AG04449 (cell line): ENCODE data around the gene GNS.

ENCODE experiments used
- CTCF ChIA-PET: fragments of 350-600 bp; formaldehyde crosslinking; extraction: SDS; loops from one replicate; lab custom pipeline; 2021; ENCODE audit warnings: antibody characterized with exemption; lab: Yijun Ruan, JAX
- POLR2A ChIA-PET: fragments of 400-600, 350-600 bp; formaldehyde crosslinking; extraction: SDS; loops from one replicate; lab custom pipeline; 2020; ENCODE audit warnings: antibody characterized with exemption, inconsistent platforms; lab: Yijun Ruan, JAX
- DNase-seq: peaks from one replicate; pipeline ENCODE4 v3.0.0-alpha.2; 2010; ENCODE audit warnings: low read depth, low spot score
- H3K4me3 ChIP-seq: 2 replicates; pipeline ENCODE4 v1.5.1; 2011; ENCODE audit warnings: low read depth, mild to moderate bottlenecking, control low read depth, low read length
- TF ChIP-seq, protein P1 (sequence below): IDR thresholded peaks from one replicate; pipeline ENCODE4 v1.5.1; 2011; ENCODE audit warnings: mild to moderate bottlenecking, moderate library complexity, low read length, control low read depth, inconsistent platforms; ENCODE audit not compliant: insufficient read depth; ENCODE audit errors: missing control alignments

GNS gene

DNA sequence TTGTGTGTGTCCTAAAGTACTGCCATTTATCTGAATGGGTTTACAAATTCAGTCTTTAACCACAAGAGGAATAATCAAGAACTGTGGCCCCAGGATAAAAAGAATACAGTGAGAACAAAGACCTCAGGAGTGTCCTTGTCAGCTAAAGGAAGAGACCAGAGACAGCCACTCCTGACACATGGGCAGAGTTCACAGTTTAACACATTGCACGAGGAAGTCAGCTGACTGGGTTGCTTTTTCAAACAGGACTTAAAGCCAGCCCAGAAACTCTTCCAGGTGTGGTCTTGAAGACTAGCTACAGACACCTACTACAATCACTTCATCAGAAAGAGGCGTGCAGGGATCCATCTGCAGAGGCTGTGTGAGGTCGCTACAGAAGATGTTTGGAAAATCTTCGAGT lies 42.8 kb downstream of the GNS start:
- H3K4me3 ChIP-seq = no peak overlapping the region
- POLR2A ChIA-PET = no interaction called here
- TF ChIP-seq, protein P1, sequence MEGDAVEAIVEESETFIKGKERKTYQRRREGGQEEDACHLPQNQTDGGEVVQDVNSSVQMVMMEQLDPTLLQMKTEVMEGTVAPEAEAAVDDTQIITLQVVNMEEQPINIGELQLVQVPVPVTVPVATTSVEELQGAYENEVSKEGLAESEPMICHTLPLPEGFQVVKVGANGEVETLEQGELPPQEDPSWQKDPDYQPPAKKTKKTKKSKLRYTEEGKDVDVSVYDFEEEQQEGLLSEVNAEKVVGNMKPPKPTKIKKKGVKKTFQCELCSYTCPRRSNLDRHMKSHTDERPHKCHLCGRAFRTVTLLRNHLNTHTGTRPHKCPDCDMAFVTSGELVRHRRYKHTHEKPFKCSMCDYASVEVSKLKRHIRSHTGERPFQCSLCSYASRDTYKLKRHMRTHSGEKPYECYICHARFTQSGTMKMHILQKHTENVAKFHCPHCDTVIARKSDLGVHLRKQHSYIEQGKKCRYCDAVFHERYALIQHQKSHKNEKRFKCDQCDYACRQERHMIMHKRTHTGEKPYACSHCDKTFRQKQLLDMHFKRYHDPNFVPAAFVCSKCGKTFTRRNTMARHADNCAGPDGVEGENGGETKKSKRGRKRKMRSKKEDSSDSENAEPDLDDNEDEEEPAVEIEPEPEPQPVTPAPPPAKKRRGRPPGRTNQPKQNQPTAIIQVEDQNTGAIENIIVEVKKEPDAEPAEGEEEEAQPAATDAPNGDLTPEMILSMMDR = no peak
- DNase-seq = no peak
- CTCF ChIA-PET = interaction anchor here (1.0 to 1.3 kb wide), 4 partner anchors 9 to 166 kb away, joined by 3 to 7 read pairs (median 4); no protein-coding TSS in a partner anchor

DNA sequence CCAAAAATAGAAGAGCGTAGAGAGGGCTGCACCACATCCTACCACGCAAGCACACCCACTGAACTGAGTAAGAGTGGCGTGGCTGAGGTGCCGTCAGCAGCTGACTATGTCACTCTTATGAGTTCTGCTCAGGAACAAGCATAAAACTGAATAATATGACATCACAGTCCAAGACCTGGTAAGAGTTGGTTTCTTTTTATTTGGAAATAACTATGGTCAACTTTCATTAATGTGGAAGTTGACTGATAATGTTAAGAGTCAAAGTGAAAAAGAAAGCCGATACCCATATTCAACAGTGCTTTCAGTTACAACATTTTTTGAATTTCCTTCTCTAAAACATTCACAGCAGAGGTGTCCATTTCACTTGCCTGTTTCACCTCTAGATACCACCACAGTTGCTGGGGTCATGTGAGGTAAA lies 44.6 kb downstream of the GNS start:
- POLR2A ChIA-PET = no interaction called here
- CTCF ChIA-PET = interaction anchor here (0.9 to 1.5 kb wide), 2 partner anchors 17 to 165 kb away, joined by 3 to 4 read pairs; no protein-coding TSS in a partner anchor
- TF ChIP-seq, protein P1 = no peak
- H3K4me3 ChIP-seq = no peak overlapping the region
- DNase-seq = no peak

DNA sequence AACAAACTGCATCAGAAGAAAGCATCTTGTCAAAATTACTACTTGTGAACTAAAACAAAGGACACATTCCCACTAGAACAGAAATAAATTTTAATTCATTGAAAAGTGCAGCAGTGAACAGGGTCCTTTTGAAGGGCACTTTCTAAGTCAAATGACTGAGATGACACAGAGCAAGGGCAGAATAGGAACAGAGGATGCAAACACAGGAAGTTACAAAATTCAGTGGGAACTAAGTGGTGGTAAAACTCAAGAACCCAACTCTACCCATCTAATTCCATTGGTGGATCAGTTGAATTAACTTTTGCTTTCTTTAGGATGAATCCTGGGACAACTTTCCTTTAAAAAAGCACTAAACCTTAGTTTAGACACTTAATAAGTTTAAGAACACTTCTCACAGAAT lies 45.8 kb downstream of the GNS start:
- DNase-seq = no peak
- TF ChIP-seq, protein P1 = no peak
- no peak overlapping the region for H3K4me3 ChIP-seq
- ChIA-PET POLR2A (no interaction called here), CTCF (no interaction called here)

DNA sequence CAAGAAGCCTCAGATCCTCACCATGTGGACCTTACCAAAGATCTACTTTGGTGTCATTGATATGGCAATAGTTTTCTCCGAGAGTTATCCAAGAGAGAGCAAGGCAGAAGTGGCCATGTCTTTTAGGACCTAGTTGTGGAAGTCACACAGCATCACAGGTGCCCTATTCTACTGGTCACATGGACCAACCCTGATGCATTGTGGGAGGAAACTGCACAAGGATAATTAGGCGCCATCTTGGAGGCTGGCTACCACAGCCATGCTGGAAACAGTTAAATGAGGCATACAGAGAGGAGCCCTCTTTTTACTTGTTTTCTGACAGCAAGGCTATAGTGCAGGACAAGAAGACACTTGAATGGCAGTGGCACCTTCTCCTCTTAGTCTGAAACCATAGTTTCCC lies 49.8 kb downstream of the GNS start:
- DNase-seq = no peak
- CTCF ChIA-PET = interaction anchor here (1.8 to 4.6 kb wide), 2 partner anchors 13 to 160 kb away, joined by 12 to 38 read pairs; no protein-coding TSS in a partner anchor
- POLR2A ChIA-PET = no interaction called here
- H3K4me3 ChIP-seq = no peak overlapping the region
- TF ChIP-seq, protein P1 = no peak

DNA sequence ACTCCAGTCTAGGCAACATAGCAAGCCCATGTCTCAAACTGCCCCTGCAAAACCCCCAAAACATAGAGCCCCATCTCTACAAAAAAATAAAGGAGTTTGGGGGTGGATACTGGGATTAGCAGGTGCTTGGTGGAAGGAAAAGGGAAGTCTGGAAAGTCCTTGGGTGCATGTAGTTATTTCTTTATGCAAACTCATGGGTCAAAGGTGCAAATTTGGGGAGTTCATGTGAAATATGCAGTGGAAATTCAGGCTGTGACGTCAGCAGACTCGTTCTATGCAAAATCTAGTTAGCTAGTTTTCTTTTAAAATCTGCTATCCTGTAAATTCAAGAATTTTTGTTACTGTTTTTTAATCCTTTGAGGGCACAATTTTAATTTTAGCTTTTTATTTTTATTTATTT lies 51.3 kb downstream of the GNS start:
- TF ChIP-seq, protein P1 = no peak
- CTCF ChIA-PET = interaction anchor here (0.8 to 4.6 kb wide), 5 partner anchors 11 to 160 kb away, joined by 3 to 38 read pairs (median 4); no protein-coding TSS in a partner anchor
- H3K4me3 ChIP-seq = no peak overlapping the region
- POLR2A ChIA-PET = no interaction called here
- DNase-seq = no peak

DNA sequence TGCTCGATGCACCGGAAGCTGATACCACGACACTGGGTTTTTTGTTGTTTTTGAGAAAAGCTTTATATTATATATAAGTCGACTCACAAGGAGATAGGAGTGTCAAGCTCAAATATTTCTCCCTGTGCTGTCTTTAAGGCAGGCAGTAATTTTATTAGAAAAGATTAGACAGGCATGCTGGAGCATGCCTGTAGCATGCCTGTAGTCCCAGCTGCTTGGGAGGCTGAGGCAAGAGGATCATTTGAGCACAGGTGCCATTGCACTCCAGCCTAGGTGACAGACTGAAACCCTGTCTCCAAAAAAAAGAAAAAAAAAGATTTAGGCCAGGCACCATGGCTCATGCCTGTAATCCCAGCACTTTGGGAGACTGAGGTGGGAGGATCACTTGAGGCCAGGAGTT lies 51.8 kb downstream of the GNS start:
- no peak overlapping the region for H3K4me3 ChIP-seq
- POLR2A ChIA-PET = interaction anchor here (0.6 kb wide), 1 partner anchor 581 kb away, joined by 3 read pairs; no protein-coding TSS in a partner anchor
- TF ChIP-seq, protein P1 = no peak
- CTCF ChIA-PET = interaction anchor here (1.0 to 4.6 kb wide), 5 partner anchors 8 to 158 kb away, joined by 3 to 38 read pairs (median 4); no protein-coding TSS in a partner anchor
- no peak for DNase-seq
